ENCODE measurements around the gene UBE3C. TPM values are rescaled to one million over a fixed set of nuclear protein-coding genes. Genes with fewer than 3 reads are reported as not detected.

UBE3C gene
- total and polyA plus RNA-seq, 4 donors = 44.3 to 113 (median 50.6) TPM

GRCh38 chr7:157220916-157221569 is 82.3 kb downstream of the UBE3C start:
- H3K27ac ChIP-seq (ENCODE audit: low read depth, low read length) = no peak overlapping the region
- H3K4me3 ChIP-seq (ENCODE audit: low read depth, low read length) = no peak overlapping the region
- no peaks in the 10 kb centered on the region for H3K9me3 ChIP-seq (ENCODE audit: control insufficient read depth, insufficient read depth, low read length)
- peak in 1 of 6 donors; percentile 14 for DNase-seq (ENCODE audit: low read depth in 4 of 6, low spot score in 6 of 6)
- H3K36me3 ChIP-seq (ENCODE audit: control insufficient read depth, insufficient read depth, low read length) = peaks cover 52% of the 10 kb centered on the region
- no peaks in the 10 kb centered on the region for H3K27me3 ChIP-seq (ENCODE audit: control insufficient read depth, insufficient read depth, low read length)
- no peaks in the 10 kb centered on the region for H3K4me1 ChIP-seq (ENCODE audit: control insufficient read depth, insufficient read depth, low read length)
- 78% methylated on average over 7 of the region's 8 CpGs for WGBS (ENCODE audit: insufficient coverage)

- H3K9me3 ChIP-seq (ENCODE audit: control insufficient read depth, insufficient read depth, low read length) = no peaks in the 10 kb centered on the region
- H3K27ac ChIP-seq (ENCODE audit: low read depth, low read length) = no peak overlapping the region
- H3K4me3 ChIP-seq (ENCODE audit: low read depth, low read length) = no peak overlapping the region
- WGBS (ENCODE audit: insufficient coverage) = 83% methylated on average over 10 of the region's 10 CpGs
- DNase-seq (ENCODE audit: low read depth in 4 of 6, low spot score in 6 of 6) = no peak
- peaks cover 46% of the 10 kb centered on the region for H3K36me3 ChIP-seq (ENCODE audit: control insufficient read depth, insufficient read depth, low read length)
- no peaks in the 10 kb centered on the region for H3K27me3 ChIP-seq (ENCODE audit: control insufficient read depth, insufficient read depth, low read length)
- no peaks in the 10 kb centered on the region for H3K4me1 ChIP-seq (ENCODE audit: control insufficient read depth, insufficient read depth, low read length)
Measured at GRCh38 chr7:157222687-157223086, 84.0 kb downstream of the UBE3C start.

GRCh38 chr7:157224627-157225026 is 85.9 kb downstream of the UBE3C start:
- Histone ChIP-seq H3K4me3 (ENCODE audit: low read depth, low read length) (no peak overlapping the region), H3K9me3 (ENCODE audit: control insufficient read depth, insufficient read depth, low read length) (no peaks in the 10 kb centered on the region), H3K27ac (ENCODE audit: low read depth, low read length) (no peak overlapping the region), H3K36me3 (ENCODE audit: control insufficient read depth, insufficient read depth, low read length) (peaks cover 39% of the 10 kb centered on the region), H3K4me1 (ENCODE audit: control insufficient read depth, insufficient read depth, low read length) (no peaks in the 10 kb centered on the region), H3K27me3 (ENCODE audit: control insufficient read depth, insufficient read depth, low read length) (no peaks in the 10 kb centered on the region)
- DNase-seq (ENCODE audit: low read depth in 4 of 6, low spot score in 6 of 6) = peak in 2 of 6 donors; percentile 39 to 76
- 20% methylated on average over 2 of the region's 4 CpGs for WGBS (ENCODE audit: insufficient coverage)

- DNase-seq (ENCODE audit: low read depth in 4 of 6, low spot score in 6 of 6) = peak in 1 of 6 donors; percentile 14
- Histone ChIP-seq H3K9me3 (ENCODE audit: control insufficient read depth, insufficient read depth, low read length) (no peaks in the 10 kb centered on the region), H3K4me1 (ENCODE audit: control insufficient read depth, insufficient read depth, low read length) (no peaks in the 10 kb centered on the region), H3K27ac (ENCODE audit: low read depth, low read length) (no peak overlapping the region), H3K27me3 (ENCODE audit: control insufficient read depth, insufficient read depth, low read length) (no peaks in the 10 kb centered on the region), H3K4me3 (ENCODE audit: low read depth, low read length) (no peak overlapping the region), H3K36me3 (ENCODE audit: control insufficient read depth, insufficient read depth, low read length) (peaks cover 35% of the 10 kb centered on the region)
- no CpG with 5 or more reads among the region's 8 CpGs for WGBS (ENCODE audit: insufficient coverage)
Measured at GRCh38 chr7:157228864-157229422, 90.2 kb downstream of the UBE3C start.

- H3K27ac ChIP-seq (ENCODE audit: low read depth, low read length) = no peak overlapping the region
- no peaks in the 10 kb centered on the region for H3K9me3 ChIP-seq (ENCODE audit: control insufficient read depth, insufficient read depth, low read length)
- no CpG with 5 or more reads among the region's 2 CpGs for WGBS (ENCODE audit: insufficient coverage)
- no peak overlapping the region for H3K4me3 ChIP-seq (ENCODE audit: low read depth, low read length)
- H3K36me3 ChIP-seq (ENCODE audit: control insufficient read depth, insufficient read depth, low read length) = peaks cover 40% of the 10 kb centered on the region
- H3K4me1 ChIP-seq (ENCODE audit: control insufficient read depth, insufficient read depth, low read length) = no peaks in the 10 kb centered on the region
- no peaks in the 10 kb centered on the region for H3K27me3 ChIP-seq (ENCODE audit: control insufficient read depth, insufficient read depth, low read length)
- DNase-seq (ENCODE audit: low read depth in 4 of 6, low spot score in 6 of 6) = no peak
Measured at GRCh38 chr7:157233677-157234076, 95.0 kb downstream of the UBE3C start.

- H3K36me3 ChIP-seq (ENCODE audit: control insufficient read depth, insufficient read depth, low read length) = peaks cover 34% of the 10 kb centered on the region
- WGBS (ENCODE audit: insufficient coverage) = 92% methylated on average over 2 of the region's 5 CpGs
Measured at GRCh38 chr7:157234271-157234670, 95.5 kb downstream of the UBE3C start.

GRCh38 chr7:157235357-157236333 is 96.9 kb downstream of the UBE3C start:
- Histone ChIP-seq H3K27me3 (ENCODE audit: control insufficient read depth, insufficient read depth, low read length) (no peaks in the 10 kb centered on the region), H3K9me3 (ENCODE audit: control insufficient read depth, insufficient read depth, low read length) (no peaks in the 10 kb centered on the region), H3K4me1 (ENCODE audit: control insufficient read depth, insufficient read depth, low read length) (no peaks in the 10 kb centered on the region), H3K27ac (ENCODE audit: low read depth, low read length) (no peak overlapping the region), H3K36me3 (ENCODE audit: control insufficient read depth, insufficient read depth, low read length) (peaks cover 26% of the 10 kb centered on the region), H3K4me3 (ENCODE audit: low read depth, low read length) (no peak overlapping the region)
- no CpG with 5 or more reads among the region's 2 CpGs for WGBS (ENCODE audit: insufficient coverage)
- no peak for DNase-seq (ENCODE audit: low read depth in 4 of 6, low spot score in 6 of 6)

More at GRCh38 chr7:157234271-157234670, 95.5 kb downstream of the UBE3C start:
- no peak overlapping the region for H3K4me3 ChIP-seq (ENCODE audit: low read depth, low read length)
- no peaks in the 10 kb centered on the region for H3K4me1 ChIP-seq (ENCODE audit: control insufficient read depth, insufficient read depth, low read length)
- H3K27me3 ChIP-seq (ENCODE audit: control insufficient read depth, insufficient read depth, low read length) = no peaks in the 10 kb centered on the region
- no peak overlapping the region for H3K27ac ChIP-seq (ENCODE audit: low read depth, low read length)
- H3K9me3 ChIP-seq (ENCODE audit: control insufficient read depth, insufficient read depth, low read length) = no peaks in the 10 kb centered on the region
- DNase-seq (ENCODE audit: low read depth in 4 of 6, low spot score in 6 of 6) = no peak

- DNase-seq (ENCODE audit: low read depth in 4 of 6, low spot score in 6 of 6) = no peak
- H3K27ac ChIP-seq (ENCODE audit: low read depth, low read length) = no peak overlapping the region
- no peak overlapping the region for H3K4me3 ChIP-seq (ENCODE audit: low read depth, low read length)
- H3K36me3 ChIP-seq (ENCODE audit: control insufficient read depth, insufficient read depth, low read length) = peaks cover 24% of the 10 kb centered on the region
- no peaks in the 10 kb centered on the region for H3K9me3 ChIP-seq (ENCODE audit: control insufficient read depth, insufficient read depth, low read length)
- no peaks in the 10 kb centered on the region for H3K4me1 ChIP-seq (ENCODE audit: control insufficient read depth, insufficient read depth, low read length)
- WGBS (ENCODE audit: insufficient coverage) = 97% methylated on average over 8 of the region's 8 CpGs
- H3K27me3 ChIP-seq (ENCODE audit: control insufficient read depth, insufficient read depth, low read length) = no peaks in the 10 kb centered on the region
Measured at GRCh38 chr7:157238087-157238486, 99.4 kb downstream of the UBE3C start.

- H3K4me1 ChIP-seq (ENCODE audit: control insufficient read depth, insufficient read depth, low read length) = no peaks in the 10 kb centered on the region
Measured at GRCh38 chr7:157239571-157240270, 101.0 kb downstream of the UBE3C start.

More at GRCh38 chr7:157239571-157240270, 101.0 kb downstream of the UBE3C start:
- WGBS (ENCODE audit: insufficient coverage) = 88% methylated on average over 6 of the region's 10 CpGs
- no peaks in the 10 kb centered on the region for H3K9me3 ChIP-seq (ENCODE audit: control insufficient read depth, insufficient read depth, low read length)
- H3K27ac ChIP-seq (ENCODE audit: low read depth, low read length) = no peak overlapping the region
- H3K36me3 ChIP-seq (ENCODE audit: control insufficient read depth, insufficient read depth, low read length) = peaks cover 27% of the 10 kb centered on the region
- H3K4me3 ChIP-seq (ENCODE audit: low read depth, low read length) = no peak overlapping the region
- no peaks in the 10 kb centered on the region for H3K27me3 ChIP-seq (ENCODE audit: control insufficient read depth, insufficient read depth, low read length)
- DNase-seq (ENCODE audit: low read depth in 4 of 6, low spot score in 6 of 6) = no peak

All from spinal cord (tissue), 10 donors.